OCI-LY3 (cell line): ENCODE data around the gene ILKAP.

Experiments used
- H2AFZ ChIP-seq: fragments of 200-600, 300-600 bp; shearing (Covaris generic); 2 replicates; pipeline ENCODE4 v1.6.0; 2014; ENCODE audit warnings: antibody characterized with exemption, low read depth, low read length
- H3K27ac ChIP-seq: fragments of 200-600, 300-600 bp; sonication (generic); 2 replicates; pipeline ENCODE4 v1.5.1; 2014; ENCODE audit warnings: mild to moderate bottlenecking, low read length, moderate library complexity, mixed read lengths
- H3K27me3 ChIP-seq: fragments of 200-600, 300-600 bp; sonication (generic); 2 replicates; pipeline ENCODE4 v1.6.1; 2014; ENCODE audit warnings: low read depth, low read length, mixed read lengths
- H3K36me3 ChIP-seq: fragments of 200-600, 300-600 bp; sonication (generic); replicated peaks from 2 replicates; pipeline ENCODE3; 2014; ENCODE audit warnings: low read depth, low read length, mixed read lengths
- H3K4me1 ChIP-seq: fragments of 300-600, 200-600 bp; sonication (generic); 2 replicates; pipeline ENCODE4 v1.6.1; 2014; ENCODE audit warnings: low read length, mixed read lengths
- H3K4me2 ChIP-seq: fragments of 200-600, 300-600 bp; sonication (generic); 2 replicates; pipeline ENCODE4 v1.6.1; 2014; ENCODE audit warnings: low read length, mixed read lengths
- H3K4me3 ChIP-seq: fragments of 300-600, 200-600 bp; sonication (generic); 2 replicates; pipeline ENCODE4 v1.5.1; 2014; ENCODE audit warnings: antibody characterized with exemption, mild to moderate bottlenecking, low read length, moderate library complexity
- H3K79me2 ChIP-seq: fragments of 300-600, 200-600 bp; shearing (Covaris generic); 2 replicates; pipeline ENCODE4 v1.6.1; 2014; ENCODE audit warnings: mild to moderate bottlenecking, low read length, mixed read lengths
- H3K9ac ChIP-seq: fragments of 300-600, 200-600 bp; shearing (Covaris generic); 2 replicates; pipeline ENCODE4 v1.6.0; 2014; ENCODE audit warnings: mild to moderate bottlenecking, low read length, moderate library complexity
- H3K9me3 ChIP-seq: fragments of 200-600, 300-600 bp; shearing (Covaris generic); 2 replicates; pipeline ENCODE4 v1.6.1; 2014; ENCODE audit warnings: low read length, mixed read lengths; ENCODE audit not compliant: insufficient read depth
- H4K20me1 ChIP-seq: fragments of 200-600, 300-600 bp; sonication (generic); 2 replicates; pipeline ENCODE4 v1.6.1; 2016; ENCODE audit warnings: low read length, mixed read lengths; ENCODE audit not compliant: insufficient read depth
- EZH2phosphoT487 ChIP-seq: fragments of 200-600 bp; shearing (Covaris generic); IDR thresholded peaks from 2 replicates; pipeline ENCODE4 v1.6.1; 2018; ENCODE audit warnings: antibody characterized with exemption, mixed run types, low read depth
- TF ChIP-seq, protein P1 (sequence below): fragments of 200-600, 300-600 bp; sonication (generic); IDR thresholded peaks from 2 replicates; pipeline ENCODE4 v1.5.1; 2014; ENCODE audit warnings: antibody characterized with exemption, low read length, low read depth

ILKAP gene

DNA sequence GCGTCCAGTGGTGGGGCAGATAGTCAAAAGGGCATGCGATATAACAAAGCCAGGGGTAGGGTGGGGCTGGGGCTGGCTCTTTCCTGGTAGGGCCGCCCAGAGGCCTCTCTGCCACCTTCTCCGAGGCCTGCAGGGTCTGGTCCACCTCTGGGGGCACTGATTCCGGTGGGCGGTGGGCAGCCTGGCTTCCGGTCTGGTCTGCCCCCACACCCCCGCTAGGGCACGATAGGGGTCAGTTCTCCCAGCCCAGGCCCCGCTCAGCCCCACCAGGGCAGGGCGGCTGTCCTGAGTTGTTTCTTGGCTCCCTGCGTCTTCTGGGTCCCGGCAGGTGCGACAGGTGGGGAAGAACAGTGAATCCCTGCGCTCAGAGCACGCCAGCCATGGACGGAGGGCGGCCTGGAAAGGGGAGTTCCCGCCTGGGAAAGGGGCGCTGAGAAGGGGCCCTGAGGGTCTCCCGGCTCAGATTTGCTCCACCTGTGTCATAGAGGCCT, 45.4 kb downstream of the ILKAP start:
- Histone ChIP-seq H3K36me3 (no peaks in the 10 kb centered on the region), H3K9me3 (no peaks in the 10 kb centered on the region), H3K27me3 (no peaks in the 10 kb centered on the region), H2AFZ (no peak overlapping the region), H3K79me2 (no peaks in the 10 kb centered on the region), H3K4me3 (no peak overlapping the region), H3K4me1 (peaks cover 16% of the 10 kb centered on the region), H3K27ac (no peak overlapping the region), H4K20me1 (no peaks in the 10 kb centered on the region), H3K4me2 (no peak overlapping the region), H3K9ac (no peak overlapping the region)
- TF ChIP-seq EZH2phosphoT487: no peak
- TF ChIP-seq, protein P1, sequence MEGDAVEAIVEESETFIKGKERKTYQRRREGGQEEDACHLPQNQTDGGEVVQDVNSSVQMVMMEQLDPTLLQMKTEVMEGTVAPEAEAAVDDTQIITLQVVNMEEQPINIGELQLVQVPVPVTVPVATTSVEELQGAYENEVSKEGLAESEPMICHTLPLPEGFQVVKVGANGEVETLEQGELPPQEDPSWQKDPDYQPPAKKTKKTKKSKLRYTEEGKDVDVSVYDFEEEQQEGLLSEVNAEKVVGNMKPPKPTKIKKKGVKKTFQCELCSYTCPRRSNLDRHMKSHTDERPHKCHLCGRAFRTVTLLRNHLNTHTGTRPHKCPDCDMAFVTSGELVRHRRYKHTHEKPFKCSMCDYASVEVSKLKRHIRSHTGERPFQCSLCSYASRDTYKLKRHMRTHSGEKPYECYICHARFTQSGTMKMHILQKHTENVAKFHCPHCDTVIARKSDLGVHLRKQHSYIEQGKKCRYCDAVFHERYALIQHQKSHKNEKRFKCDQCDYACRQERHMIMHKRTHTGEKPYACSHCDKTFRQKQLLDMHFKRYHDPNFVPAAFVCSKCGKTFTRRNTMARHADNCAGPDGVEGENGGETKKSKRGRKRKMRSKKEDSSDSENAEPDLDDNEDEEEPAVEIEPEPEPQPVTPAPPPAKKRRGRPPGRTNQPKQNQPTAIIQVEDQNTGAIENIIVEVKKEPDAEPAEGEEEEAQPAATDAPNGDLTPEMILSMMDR: no peak

DNA sequence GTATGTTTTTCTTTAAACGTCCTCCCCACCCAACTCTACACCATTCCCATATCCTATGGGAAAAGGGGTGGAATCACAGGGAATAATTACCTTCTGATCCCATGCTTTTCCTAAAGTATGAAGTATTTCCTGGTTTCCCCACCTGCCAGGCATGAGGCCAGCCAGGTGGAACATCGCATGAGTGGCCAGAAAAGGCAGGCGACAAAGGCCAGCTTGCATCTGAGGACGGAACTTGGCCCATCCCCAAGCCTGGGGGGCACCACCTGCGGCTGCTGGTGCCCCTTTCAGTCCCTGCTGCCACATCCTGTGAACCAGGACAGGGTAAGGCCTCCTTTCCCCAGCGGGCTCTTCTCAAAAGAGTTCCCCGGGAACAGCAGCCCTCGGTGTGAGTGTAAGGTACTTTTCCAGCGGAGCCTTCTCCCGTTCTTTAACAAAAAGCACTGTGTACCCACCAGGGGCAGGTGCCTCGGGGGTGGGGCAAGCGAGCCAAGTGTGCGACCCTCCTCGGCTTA, 45.9 kb downstream of the ILKAP start:
- no peaks in the 10 kb centered on the region for H4K20me1 ChIP-seq
- no peak overlapping the region for H3K27ac ChIP-seq
- TF ChIP-seq, protein P1: no peak
- no peak for TF ChIP-seq EZH2phosphoT487
- no peak overlapping the region for H3K9ac ChIP-seq
- H3K4me1 ChIP-seq: peaks cover 16% of the 10 kb centered on the region
- no peak overlapping the region for H2AFZ ChIP-seq
- H3K36me3 ChIP-seq: no peaks in the 10 kb centered on the region
- no peak overlapping the region for H3K4me3 ChIP-seq
- no peaks in the 10 kb centered on the region for H3K79me2 ChIP-seq
- no peaks in the 10 kb centered on the region for H3K27me3 ChIP-seq
- H3K9me3 ChIP-seq: no peaks in the 10 kb centered on the region
- H3K4me2 ChIP-seq: no peak overlapping the region

DNA sequence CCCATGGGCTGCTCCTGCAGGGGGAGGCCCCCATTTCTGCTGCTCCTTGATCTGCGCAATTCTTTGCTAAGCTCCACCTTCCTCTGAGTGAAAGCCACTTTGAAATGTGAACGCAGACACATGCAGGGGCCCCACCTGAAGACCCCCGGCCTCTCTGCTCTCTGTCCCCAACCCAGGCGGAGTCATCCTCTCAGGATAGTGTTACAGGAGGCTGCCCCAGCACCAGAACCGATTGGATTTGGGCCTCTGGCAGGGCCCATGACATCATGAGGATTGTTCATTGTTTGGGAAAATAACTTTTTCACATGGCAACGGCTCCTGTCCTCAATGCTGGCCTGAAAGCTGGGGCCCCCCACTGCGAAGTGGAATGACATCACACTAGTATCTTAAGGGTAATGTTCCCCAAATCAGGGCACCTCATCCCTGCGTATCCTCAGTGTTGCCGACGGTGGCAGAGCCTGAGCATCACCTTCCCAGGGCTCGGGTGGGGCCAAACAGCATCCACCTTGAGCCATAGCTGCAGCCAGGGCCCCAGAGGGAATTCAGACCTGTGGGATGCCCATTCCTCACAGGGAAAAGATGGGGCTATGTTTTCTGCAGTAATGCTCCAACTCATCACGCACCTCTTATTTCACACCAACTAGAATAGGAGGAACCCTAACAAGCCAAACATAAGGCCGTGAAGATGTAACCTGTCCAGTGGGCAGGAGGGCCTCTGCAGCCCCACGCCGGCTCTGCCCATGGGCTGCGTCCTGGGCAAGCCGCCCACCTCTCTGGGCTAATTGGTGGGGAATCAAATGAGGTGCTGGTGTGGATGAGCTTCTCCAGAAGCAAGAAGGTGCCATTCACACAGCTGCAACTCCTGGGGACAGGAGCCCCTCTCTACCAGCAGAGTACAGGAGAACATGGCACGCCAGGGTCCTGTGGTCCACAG, 47.5 kb downstream of the ILKAP start:
- Histone ChIP-seq H3K4me2 (no peak overlapping the region), H3K36me3 (no peaks in the 10 kb centered on the region), H3K27me3 (no peaks in the 10 kb centered on the region), H3K4me3 (no peak overlapping the region), H3K79me2 (no peaks in the 10 kb centered on the region), H4K20me1 (no peaks in the 10 kb centered on the region), H3K9ac (no peak overlapping the region), H3K9me3 (no peaks in the 10 kb centered on the region), H3K4me1 (peaks cover 14% of the 10 kb centered on the region), H3K27ac (no peak overlapping the region), H2AFZ (no peak overlapping the region)
- TF ChIP-seq EZH2phosphoT487: no peak
- TF ChIP-seq, protein P1: no peak

DNA sequence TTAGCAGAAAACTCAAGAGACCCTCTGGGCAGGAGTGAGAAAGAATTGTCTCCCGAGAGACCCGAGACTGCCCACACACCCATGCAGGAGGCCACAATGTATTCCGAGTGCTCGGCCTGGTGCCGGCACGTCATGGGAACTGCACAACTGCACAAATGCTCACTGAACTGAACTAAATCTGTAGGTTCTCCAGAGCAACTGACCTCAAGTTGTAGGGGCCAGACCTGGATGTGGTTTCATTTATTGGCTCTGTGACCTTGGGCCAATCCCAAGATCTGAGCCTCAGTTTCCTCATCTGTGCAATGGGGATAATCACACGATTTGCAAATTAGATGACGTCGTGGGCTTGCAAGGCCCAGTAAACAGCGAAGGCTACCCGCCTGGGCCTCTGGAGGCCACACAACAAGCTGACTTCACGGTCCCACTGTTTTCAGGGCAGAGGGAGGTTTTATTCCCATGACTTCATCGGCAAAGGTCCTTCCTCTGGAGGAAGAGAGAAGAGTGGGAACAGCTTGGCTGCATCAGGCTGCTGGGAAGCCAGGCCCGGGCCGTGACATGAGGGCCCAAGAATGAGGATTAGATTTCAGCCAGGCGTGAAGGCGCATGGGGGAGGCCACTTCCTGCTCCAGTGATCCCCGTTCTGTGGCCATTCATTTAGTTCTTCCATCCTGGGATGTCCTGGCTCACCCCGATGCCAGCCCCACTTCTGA, 48.3 kb downstream of the ILKAP start:
- no peaks in the 10 kb centered on the region for H3K27me3 ChIP-seq
- no peaks in the 10 kb centered on the region for H4K20me1 ChIP-seq
- no peaks in the 10 kb centered on the region for H3K9me3 ChIP-seq
- no peak overlapping the region for H3K9ac ChIP-seq
- no peak overlapping the region for H3K4me3 ChIP-seq
- no peak overlapping the region for H3K27ac ChIP-seq
- H3K79me2 ChIP-seq: no peaks in the 10 kb centered on the region
- no peak overlapping the region for H2AFZ ChIP-seq
- H3K4me2 ChIP-seq: no peak overlapping the region
- H3K36me3 ChIP-seq: no peaks in the 10 kb centered on the region
- peaks cover 7% of the 10 kb centered on the region; the same call in 1 of the 2 replicates for H3K4me1 ChIP-seq
- TF ChIP-seq, protein P1: no peak
- TF ChIP-seq EZH2phosphoT487: no peak
